ENCODE data around the gene INTS11.

The INTS11 gene

GRCh38 chr1:1262758-1263157 lies 61.7 kb downstream of the INTS11 start:
- no peak for DNase-seq (ENCODE audit: low read depth, low spot score)

GRCh38 chr1:1262071-1262470 lies 62.4 kb downstream of the INTS11 start:
- no peak for DNase-seq (ENCODE audit: low read depth, low spot score)
